CD4-positive, alpha-beta T cell treated with Interleukin-2 at 100 ng/mL for 4 hours (primary cell): ENCODE results near the gene SEL1L3.

Experiments
- DNase-seq: peaks from one replicate; pipeline ENCODE4 v3.0.0-alpha.2; 2020; ENCODE audit warnings: low spot score

The SEL1L3 gene

DNA sequence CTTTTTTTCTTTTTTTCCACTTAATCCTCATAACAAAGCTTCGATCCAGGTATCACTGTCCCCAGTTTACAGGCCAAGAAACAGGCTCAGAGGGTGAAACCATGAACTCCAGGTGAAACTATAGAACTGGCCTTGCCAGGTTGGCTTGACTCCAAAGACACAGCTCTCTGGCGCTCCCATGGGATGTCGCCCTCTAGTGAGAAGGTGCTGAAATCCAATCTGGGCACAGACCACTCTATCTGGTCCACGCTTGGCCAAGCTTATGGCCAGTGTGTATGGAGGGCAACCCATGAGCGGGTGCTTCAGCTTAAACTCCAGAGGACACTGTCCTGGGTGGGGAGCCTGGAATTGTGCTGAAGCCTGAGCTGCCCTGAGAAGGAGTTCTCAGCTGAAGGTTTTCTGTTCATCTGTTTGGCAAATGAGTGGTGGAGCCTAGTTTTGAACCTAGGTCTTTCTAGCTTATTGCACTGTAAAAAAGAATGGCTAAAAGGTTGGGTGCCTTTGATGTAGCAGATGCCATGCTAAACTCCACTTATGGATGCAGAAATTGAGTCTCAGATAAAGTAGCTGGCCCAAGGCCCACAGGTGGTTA lies 70.5 kb downstream of the SEL1L3 start:
- no peak for DNase-seq

DNA sequence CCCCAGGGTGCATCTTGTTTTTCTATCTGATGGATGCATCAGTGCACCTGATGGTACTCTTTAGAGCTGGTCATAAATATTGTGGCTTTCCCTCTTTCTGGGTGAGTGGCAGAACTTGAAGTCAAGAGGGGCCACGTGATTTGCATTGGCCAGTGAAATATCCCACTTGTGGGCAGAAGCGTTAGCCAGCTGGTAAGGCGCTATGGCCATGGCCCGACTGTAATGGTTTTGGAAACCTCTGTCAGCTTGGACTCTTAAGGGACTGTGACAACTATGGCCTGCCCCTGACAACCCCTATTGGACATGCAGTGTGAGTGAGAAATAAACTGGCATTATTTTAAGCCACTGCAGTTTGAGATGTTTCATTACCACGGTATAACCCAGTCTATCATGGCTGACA lies 72.8 kb downstream of the SEL1L3 start:
- DNase-seq, result no peak

DNA sequence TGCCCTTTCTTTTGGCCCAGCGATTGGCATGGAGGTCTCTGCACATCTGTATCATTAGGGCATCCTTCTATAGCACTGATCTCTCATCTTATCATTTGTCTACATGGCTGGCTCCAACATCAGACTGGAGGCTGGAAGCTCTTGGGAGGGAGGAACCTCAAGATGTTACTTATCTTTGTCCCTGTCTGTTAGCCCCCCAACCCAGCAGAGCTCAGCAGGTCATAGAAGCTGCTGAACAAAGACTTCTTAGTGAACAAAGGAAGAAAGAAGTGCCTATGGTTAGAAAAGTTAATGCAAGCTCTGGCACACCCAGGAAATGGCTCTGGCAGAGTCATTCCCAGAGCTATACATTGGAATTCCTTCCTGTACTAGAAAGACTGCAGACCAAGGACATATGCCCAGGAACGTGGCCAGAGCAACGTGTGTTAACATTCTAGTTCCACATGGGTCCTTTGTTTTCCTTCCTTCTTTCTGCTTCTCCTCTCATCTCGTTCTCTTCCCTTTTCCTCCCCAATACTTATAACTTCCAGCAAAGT lies 74.0 kb downstream of the SEL1L3 start:
- DNase-seq, result no peak

DNA sequence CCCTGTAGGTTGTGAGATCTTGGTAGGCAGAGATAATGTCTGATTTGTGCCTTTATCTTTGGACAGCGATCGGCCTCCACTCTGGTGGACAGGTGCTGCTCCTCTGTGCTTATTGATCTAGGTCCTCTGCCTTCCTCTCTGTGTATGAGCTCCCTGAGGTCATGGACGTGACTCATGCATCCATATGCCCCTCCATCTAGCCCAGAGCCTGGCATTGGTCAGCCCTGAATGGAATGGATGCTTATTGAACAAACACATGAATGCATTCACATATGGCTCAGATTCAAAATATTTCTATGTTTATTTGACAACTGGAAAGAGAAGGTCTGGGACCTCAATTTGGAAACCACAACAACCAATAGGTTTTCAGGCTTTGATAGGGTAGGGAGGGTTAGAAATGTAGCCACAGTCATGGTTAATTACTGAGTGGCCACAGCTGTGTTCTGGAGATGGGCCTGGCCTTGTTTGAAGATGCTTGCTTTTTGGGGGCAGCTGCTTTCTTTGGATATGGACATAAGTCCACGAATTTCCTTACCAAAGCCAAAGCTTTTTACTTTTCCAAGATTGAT lies 76.2 kb downstream of the SEL1L3 start:
- DNase-seq, result no peak

DNA sequence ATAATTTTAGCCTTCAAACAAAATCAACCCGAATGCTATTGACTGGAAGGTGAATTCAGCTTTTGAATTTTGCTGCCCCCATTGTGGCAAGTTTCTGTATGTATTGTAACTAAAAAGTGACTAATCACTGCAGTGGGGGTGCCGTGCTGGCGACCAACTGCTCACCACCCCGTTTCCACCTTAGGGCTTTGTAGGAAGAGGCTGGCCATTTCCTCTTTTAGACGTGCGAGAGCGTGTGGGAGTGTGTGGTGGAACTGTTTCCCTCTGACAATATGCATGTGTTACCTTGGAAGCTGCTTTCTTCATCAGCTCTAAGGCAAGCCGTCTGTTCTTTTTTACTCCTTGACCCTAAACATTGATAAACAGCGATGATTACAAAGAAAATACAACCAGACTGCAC lies 78.8 kb downstream of the SEL1L3 start:
- DNase-seq, result no peak

DNA sequence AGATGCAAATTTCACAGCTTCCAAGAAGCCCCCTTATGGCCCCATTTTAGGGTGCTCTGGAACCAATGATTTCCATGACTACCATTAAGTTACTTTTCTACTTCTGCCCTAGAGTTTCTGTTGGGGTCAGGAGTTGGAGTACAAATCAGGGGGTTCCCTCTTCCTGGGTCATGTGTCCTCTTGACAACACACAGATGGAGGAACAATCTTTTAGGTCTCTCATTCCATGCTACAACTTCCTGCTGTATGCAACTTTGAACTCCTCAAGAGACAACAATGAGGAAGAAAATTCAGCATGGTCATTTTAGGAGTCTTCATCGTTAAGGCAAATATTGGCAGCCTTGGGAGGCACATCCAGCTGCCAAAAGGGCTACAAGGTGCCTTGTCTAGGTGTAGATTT lies 79.7 kb downstream of the SEL1L3 start:
- no peak for DNase-seq

DNA sequence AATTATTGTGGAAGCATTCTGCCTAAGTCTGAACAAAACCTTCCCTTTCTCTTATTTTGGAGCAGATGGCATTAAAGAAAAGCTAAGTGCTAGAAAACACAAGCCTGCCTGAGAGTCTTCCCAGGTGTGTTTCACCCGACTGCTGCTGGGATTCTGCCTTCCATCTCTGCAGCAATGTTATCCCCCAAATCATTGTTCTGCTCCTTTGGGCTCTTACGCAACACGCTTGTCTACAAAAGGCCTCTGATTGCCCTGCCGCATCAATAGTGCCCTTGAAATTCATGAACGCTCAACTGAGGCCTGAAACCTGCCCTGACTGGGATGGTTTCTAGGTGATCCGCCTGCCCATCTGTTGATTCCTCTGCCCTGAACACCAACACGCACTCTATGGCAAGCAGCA lies 80.3 kb downstream of the SEL1L3 start:
- no peak for DNase-seq

DNA sequence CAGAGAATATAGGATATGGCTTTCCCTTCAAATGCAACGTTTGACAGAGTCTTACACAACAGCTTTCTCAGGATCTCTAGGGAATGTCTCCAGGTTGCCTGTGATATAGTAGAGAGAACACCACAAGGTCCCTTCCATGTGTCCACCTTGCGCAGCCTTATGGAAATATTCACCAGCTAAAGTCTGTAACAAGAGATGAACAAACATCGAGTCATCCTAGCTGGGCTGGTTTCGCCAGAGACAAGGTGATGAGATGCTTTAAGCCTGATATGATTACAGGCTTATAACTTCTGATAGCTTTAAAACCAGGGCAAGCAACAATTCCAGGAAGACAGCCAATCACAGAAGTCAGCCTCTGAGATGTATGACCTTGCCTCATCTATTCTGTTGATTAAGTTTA lies 83.8 kb downstream of the SEL1L3 start:
- no peak for DNase-seq

DNA sequence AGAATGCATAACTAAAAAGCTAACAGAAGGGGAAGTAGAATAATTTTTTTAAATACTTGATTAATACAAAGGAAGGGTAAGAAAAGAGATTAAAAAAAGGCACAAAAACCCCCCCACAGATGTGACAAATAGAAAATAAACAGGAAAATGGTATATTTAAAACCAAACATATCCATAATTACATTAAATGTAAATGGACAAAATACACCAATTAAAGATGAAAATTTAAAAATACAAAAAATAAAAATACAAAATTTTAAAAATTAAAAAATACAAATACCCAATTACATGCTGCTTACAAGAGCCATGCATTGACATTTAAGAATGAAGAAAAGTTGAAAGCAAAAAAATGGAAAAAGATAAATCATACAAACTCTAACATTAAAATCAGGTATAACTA lies 86.0 kb downstream of the SEL1L3 start:
- no peak for DNase-seq

DNA sequence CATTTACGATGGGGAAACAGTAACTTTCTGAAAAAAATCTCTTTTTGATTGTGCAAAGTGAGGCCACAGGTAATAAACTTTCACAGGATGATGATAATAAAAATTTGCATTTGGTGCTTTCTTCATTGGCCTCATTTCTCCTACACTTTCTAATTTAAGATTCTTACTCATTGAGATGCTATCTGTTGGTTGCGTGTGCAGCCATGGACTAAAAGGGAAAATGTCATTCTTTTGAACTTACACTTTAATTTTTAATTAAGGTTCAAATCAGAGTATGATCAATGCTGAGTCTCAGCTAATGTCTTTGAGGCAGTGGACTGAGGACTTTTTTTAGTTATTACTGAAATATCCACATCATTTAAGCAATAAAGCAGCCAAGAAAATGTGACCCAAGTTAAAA lies 87.6 kb downstream of the SEL1L3 start:
- no peak for DNase-seq

DNA sequence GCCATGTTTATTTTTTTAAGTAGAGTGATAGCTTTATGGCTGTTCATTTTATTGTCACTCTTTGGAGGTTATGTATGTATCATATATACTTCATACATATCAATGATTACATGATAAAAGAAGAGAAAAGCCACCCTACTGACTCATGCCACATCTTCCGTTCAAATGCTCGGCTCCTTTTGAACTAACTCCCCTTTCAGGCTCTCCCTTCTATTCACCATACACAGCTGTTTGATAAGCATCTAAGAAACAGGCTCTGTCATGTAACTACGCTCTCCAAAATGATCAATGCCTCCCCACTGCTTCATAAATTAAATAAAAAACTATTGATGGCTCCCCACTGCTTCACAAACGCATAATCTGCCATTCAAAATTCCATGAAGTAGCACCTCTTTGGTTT lies 89.4 kb downstream of the SEL1L3 start:
- DNase-seq, result no peak

DNA sequence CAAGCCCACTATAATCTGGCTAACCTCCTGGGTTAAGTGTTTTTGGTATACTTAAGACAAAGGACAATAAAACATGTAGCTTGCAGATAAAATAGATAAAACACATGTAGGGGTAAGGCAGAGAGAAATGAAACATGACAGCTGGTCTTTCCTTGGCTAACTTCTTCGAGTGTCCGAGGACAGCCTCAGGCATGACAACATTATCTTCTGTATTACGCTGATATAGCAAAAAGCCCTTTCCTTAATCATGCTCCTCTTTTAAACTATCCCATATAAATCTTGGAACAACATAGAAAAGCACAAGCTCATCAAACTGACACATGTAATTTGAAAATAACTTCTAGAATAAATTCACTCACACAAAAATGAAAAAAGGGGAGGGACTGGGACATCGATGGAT lies 91.1 kb downstream of the SEL1L3 start:
- DNase-seq, result no peak

DNA sequence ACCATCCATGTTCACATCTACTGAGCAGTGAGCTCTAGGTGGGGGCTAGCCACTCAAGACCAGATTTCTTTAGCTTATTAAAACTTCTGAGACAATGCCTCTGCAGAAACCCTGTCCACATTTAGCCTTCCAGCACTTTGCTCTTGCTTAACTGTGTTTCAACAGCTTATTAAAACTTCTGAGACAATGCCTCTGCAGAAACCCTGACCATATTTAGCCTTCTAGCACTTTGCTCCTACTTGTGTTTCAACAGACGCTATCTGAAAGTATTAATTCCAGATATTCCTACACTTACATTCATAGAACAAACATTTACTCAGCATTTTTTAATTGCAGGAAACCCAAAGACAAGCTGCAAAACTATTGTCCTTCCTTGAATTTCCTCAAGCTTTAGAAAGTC lies 91.9 kb downstream of the SEL1L3 start:
- DNase-seq, result no peak

DNA sequence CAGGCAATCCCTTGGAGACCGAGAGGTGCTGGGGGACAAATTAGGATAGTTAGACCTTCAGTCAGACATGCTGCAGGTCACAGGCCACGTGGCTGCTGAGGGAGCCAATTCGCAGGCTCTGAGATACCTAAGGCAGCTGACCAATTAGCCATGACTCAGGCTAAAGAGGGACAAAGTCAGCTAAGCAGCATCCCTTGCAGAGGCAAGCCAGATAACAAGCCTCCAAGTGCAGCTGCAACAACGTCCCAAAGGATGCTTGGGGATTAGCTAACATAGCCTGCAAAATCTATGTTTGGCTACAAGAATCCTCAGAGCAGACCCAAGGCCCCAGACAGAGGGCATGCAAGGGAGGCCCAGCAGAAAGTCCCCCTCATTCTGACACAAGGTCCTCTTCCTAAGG lies 93.5 kb downstream of the SEL1L3 start:
- no peak for DNase-seq

DNA sequence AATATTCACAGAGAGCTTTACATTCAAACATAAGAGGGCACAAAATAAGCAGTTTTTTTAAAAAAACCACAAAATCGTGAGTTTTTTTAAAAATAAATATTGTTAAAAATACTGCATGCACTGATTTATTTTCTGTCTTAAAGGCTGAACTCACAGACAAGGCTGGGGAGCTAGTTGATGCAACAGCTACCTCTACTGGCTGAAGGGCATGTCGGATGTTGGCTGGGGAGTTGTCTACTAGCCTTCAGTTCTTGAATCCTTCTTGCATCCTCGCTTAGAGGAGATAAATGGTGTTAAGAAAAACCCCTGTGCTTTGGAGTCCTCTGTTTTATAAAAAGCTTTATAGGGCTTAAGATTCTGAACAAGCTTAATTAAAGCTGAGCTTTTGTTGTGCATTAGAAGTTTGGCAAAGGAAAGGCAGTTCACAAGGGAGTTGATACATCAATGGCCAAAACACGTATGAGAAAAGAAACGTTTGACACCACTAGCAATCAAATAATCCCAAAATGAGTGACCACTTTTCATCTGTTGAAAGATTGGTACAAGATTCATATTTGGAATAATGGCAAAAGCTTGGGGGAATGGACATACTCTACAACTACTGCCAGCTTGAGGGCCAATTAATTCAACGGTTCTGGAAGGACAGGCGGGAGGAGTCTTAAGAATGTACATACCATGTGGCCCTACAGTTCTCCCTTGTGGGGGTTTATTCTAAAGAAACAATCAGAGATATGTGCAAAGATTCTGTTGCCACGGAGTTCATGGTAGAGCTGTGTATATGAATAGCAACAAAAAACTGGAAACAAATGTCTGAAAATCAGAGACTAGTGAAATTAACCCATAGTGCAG lies 94.7 kb downstream of the SEL1L3 start:
- peak; percentile 6 for DNase-seq

DNA sequence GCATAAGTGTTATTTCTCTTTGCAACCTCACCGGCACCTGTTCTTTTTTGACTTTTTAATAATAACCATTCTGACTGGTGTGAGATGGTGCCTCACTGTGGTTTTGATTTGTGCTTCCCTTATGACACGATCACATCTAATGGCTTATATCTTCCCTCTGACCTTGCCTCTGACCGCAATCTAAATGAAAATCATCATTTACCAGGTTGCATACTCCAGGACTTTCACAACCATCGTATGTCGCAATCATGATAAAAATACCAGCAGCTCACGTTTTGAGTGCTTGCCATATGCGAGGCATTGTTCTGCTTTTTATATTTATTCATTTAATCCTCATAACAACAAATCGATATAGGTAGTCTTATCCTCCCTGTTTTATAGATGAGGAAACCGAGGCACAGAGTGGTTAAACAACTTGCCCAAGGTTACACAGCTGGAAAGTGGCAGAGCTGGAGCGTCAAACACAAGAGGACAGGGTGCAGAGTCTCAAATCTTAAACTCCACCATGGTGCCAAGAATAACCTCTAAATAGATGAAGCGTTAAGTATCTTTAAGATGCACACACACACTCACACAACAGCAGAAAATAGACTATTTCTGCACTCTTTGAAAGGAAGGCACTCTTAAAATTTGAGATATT lies 102.2 kb downstream of the SEL1L3 start:
- DNase-seq, result no peak

DNA sequence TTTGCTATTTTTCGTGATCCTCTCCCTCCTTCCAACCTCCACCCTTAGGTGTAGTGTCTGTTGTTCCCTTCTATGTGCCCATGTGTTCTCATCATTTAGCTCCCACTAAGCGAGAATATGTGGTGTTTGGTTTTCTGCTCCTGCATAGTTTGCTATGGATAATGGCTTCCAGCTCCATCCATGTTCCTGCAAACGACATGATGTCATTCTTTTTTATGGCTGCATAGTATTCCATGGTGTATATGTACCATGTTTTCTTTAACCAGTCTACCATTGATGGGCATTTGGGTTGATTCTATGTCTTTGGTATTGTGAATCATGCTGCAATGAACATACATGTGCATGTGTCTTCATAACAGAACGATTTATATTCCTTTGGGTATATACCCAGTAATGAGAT lies 102.7 kb downstream of the SEL1L3 start:
- no peak for DNase-seq

DNA sequence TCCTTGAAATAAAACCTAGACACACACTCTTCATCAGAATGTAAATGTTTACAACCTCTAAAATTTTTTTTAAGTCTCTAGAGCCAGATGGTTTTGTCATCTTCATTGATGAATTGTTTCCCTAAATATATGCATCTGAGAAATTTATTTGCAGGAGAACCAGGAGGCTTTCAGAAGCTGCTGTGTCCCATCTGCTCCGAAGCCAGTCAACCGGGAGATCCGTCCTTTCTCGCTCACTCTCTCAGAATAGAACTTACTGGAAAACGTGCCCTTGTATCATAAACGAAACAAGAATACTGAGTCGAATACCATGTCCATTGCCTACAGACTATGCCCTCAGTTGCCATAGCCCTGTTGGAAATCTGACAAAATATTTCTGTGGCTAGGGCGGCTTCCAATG lies 103.7 kb downstream of the SEL1L3 start:
- no peak for DNase-seq

DNA sequence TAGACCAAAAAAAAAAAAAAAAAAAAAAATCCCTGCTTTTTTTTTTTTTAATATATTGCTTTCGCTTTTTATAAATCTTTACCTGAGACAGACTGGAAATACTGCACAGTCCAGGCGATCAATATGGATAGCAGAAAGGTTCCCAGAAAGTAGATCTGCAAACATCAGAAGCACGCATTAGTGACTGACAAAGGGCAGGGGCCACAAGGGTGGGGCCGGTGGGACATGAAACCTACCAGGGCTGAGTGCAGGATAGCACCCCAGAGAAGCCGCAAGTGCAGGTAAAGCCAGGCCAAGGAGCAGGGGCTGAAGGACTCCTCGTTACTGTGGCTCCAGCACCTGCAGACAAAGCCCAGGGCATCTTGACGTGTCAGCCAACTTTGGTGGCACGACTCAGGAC lies 105.3 kb downstream of the SEL1L3 start:
- DNase-seq, result no peak

DNA sequence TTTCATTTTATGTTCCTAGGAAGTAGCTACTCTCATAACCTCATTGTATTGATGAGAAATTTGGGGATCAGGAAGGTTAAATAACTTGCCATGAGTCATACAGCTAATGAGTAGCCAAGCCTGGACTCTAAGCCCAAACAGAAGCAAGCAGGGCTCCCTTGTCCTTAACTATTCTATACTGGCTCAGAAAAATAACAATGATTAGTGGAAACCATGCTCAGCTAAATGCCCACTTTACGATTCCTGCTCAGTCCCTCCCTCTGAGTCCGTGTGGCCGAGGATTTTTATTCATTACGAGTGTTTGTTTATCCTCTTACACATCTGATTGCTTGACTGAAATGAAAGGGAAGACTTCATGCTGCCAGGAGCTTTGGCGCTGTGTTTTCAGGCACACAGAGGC lies 106.3 kb downstream of the SEL1L3 start:
- no peak for DNase-seq

DNA sequence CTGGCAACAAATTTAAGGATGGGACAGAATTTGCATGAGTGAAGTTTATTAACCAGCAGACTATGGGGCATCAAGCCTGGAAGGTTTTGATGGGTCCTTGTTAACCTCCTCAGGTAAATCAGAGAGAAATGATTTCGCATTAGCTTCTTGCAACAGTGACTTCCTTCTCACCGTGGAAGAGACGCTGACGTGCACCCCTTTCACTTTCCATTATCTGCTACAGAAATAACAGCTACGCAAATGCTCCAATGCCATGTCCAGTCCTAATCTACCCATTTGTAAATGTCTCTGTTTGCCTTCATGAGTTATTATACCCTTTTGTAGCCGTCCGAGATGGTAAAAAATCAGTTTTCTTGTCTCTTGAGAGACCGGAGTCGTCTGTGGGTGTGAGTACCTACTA lies 106.9 kb downstream of the SEL1L3 start:
- DNase-seq, result no peak

DNA sequence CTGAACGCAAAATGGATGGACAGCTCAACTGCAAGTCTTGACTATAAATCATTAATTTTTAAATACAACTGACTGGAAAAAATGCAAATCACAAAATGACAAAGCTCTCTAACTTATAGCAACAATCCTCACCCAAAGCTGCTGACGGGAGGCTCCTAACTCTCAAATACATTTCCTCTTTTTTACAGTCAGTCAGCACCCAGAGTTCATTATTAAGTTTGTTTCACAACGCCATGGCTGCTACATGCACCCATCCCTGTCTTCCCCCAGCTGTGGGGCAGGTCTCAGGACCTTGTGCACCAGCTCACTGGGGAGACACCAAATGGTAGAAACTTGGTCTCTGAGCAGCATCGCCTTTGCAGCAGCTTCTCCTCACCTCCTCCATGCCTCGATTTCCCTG lies 109.5 kb downstream of the SEL1L3 start:
- no peak for DNase-seq

DNA sequence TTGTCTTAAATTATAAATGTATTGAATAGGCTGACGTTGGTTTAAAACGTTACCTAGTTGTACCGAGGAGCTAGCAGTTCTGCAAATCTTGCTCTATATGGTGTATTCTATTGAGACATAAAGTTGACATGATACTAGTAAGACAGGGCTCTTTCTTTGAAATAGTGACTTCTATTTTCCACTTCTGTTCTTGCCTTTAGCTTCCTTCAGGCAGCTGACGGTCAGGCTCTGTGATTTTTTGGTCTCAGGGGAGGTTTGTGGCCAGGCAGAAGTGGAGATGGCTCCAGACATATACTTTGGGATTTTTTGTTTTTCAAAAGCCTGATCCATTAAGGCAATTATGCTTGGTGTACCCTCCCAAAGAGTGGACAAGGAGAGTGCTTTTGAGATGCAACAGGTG lies 111.9 kb downstream of the SEL1L3 start:
- no peak for DNase-seq
